Renal cortex interstitium (tissue), 11 donors: ENCODE data around the gene RAPGEF5. TPM values are rescaled to one million over a fixed set of nuclear protein-coding genes. Genes with fewer than 3 reads are reported as not detected.
A peak's percentile ranks its signal among the peaks of the same experiment; 100 is the strongest.

Source experiments
- DNase-seq, 11 donors: peaks; one replicate each; pipeline ENCODE4 v3.0.0-alpha.2; 2013; ENCODE audit warnings: low read depth in 9 of 11, low spot score in 4 of 11; ENCODE audit errors: extremely low read depth in 1 of 11
- polyA plus RNA-seq, 3 donors: library from polyadenylated mRNA; unstranded; fragments of 120-200 nt; gene quantifications; one replicate each; pipeline ENCODE4 v1.2.1, GENCODE V29; 2013; ENCODE audit not compliant: insufficient read length in 3 of 3

Gene RAPGEF5
- polyA plus RNA-seq, 3 donors: 36.1 to 47.0 (median 39.9) TPM

DNA sequence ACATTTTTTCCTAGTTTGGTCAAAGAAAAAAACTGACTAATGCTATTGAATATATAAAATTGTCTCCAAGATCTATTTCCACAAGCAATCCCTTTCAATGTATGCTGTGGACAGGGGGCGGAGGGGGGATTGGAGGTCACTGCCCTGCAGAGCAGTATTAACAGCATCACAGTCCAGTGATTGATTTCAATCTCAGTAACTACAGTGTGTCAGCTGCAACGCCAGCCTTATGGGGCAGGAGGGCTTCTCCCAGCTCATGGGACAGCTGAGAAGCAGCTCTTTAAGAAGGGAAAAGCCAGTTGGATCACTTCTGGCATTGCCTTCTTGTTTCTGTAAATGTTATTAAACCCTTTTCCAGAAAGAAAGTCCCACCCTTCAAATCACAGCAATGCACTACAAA lies 65.0 kb downstream of the RAPGEF5 start:
- no peak for DNase-seq

DNA sequence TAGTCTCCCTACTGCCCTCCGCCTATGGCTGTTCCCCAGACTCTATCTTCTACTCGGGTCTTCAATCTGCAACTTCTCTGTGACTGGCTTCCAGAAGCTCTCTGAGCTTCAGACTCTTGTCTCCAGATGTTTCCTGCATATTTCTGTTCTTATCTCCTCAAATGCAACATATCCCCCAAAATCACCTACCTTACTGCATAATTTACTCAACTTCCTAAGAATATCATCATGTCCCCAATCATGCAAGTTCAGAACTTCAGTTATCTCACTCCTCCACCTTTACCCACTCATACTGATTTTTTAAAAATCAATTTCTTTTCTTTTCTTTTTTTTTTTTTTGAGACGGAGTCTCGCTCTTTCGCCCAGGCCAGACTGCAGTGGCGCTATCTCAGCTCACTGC lies 68.8 kb downstream of the RAPGEF5 start:
- no peak for DNase-seq

DNA sequence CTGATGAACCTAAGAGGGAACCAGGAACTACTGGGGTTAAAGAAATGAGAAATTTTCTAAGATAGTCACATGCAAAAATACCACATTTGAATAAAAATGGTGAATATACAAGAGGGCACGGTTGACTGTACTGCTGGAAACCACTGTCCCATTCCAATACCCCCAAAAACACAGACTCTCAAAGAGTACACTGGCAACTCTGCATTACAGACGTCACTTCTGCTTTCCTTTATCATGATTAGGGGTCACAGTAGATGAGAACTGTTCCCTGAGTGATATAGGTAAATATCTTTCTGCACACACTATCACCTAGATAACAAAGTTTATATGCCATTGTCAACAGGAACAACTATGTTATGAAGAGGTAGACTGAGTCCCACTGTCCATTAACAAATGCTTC lies 69.5 kb downstream of the RAPGEF5 start:
- DNase-seq: no peak

DNA sequence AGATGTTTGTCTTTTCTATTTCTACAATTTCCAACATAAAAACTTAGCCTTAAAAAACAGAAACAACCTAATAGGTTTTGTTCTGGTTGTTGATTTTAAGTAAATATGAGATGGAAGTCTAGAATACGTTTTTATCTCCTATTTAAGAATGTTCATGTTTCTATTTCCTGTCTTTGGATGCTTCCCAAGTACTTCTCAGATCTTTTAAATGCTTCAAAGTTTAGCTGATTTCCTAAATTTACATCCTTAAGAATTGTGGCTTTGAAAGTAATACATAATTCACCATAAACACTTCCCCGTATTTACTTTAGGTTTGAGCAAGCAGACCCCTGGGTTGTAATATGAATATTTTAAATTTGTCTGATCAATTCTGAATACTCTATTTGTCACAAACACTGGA lies 70.5 kb downstream of the RAPGEF5 start:
- DNase-seq: no peak

DNA sequence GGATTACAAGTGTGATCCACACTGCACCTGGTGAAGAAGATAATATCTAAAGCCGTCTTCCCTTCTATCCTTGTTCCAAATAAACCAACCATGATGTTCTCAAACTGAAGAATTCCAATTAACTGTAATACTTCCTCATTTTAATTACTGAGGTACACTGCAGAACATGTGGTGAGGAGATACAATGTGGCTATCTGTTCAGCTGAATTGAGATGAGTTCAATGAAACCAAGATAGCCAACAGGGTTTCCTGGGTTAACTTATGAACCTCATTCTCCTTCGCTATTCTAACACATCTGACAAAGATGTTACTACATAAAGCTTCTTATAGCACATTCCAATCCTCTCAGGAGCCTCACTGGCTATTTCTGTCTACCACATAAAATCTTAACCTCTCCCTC lies 75.5 kb downstream of the RAPGEF5 start:
- no peak for DNase-seq

DNA sequence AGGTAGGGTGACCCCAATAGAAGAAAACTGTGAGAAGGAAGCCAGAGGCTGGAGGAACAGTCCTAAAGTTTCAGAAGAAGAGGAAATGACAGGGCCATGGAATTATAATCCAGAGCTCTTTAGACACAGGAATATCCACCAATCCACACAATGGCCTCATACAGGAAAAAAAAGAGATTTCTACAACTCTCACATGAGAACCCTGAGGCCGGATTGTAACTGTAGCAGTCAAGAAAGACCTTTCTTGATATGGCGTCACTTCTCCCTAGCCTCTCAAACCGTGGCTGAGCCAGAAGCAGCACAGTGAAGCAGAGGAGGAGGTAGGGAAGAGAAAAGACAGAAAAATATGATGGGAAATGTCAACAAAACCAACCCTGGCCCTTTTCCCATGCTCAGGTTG lies 76.9 kb downstream of the RAPGEF5 start:
- DNase-seq: no peak

DNA sequence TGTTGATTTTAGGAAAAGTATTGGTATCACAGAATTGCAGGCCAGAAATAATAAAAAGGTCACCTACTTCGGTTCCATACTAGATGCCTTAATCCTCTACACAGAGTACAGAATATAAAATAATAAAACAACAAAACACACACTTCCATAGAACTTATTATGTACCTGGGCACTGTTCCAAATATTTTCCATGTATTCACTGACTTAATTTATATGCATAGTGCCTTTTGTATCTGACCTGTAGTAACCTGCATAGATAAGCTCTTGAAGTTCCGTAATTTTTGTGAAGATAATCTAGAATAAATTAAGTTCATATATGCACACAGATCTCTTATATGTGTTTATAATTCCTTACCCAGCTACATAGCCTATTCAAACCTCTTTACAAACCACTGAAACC lies 78.3 kb downstream of the RAPGEF5 start:
- no peak for DNase-seq

DNA sequence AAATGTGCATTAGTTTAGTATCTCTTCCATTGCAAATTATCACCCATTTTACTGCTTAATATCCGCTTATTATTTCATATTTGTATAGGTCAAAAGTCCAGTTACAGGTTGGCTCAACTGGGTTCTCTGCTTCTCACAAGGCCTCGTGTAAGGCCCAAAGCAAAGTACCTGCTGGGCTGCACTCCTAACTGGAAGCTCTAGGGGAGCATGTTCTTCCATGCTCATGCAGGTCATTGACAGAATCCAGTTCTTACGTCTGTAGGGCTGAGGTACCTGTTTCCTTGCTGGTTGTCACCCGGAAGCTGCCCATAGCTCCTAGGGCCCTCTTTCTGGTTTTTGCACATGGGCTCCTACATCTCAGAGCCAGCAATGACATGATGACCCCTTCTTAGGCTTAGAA lies 79.6 kb downstream of the RAPGEF5 start:
- DNase-seq: no peak

DNA sequence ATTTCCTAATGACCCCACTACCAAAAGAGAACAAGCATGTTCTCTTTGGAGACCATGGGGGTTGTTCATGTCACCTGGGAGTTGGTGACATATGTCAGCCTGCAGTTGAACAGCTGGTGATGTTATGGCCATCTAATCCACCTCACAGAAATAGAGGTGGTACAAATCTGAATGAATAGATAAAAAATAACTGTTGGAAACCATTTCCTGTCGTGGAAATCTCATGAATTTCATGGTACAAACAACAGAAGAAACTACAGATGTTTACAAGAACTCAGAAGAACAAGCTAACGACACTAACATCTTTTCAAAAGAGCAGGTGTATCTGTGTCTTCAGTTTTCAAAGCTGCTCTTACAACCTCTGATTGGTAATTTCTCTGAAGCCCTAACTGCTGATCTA lies 81.3 kb downstream of the RAPGEF5 start:
- no peak for DNase-seq

DNA sequence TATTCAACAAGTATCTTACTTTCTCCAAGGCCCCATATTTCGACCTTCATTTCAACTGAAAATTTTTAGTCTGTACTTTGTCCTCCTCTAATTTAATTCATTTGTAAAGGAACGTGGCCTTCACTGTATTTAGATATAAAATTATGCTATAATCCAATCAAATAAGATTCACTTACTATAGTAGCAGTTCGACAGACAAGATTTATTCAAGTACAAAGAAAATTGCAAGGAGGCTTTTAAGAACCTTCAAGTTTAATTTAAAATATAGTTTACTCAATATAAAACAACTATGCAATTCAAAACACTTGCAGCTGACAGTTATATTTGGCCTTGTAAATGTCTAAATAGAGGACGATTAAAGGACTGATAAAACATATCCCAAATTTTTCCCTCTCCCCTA lies 85.6 kb downstream of the RAPGEF5 start:
- DNase-seq: no peak

DNA sequence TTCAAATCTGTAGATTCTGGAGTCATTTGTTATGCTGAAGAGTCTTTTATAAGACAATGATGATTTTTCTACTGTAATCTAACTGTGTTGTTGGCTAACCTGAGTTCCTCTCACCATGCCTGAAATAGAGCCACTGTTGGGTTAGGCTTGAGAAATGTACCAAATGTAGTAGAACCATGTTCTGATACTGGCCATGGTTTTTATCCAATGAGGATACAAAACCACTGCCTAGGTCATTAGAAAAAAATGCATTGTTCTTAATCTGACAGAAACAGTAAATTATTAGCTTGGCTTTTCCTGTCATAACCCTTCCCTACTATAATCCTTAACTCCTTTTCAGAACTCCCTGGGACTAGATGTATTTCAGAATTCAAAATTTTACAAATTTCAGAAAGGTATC lies 86.6 kb downstream of the RAPGEF5 start:
- DNase-seq: no peak

DNA sequence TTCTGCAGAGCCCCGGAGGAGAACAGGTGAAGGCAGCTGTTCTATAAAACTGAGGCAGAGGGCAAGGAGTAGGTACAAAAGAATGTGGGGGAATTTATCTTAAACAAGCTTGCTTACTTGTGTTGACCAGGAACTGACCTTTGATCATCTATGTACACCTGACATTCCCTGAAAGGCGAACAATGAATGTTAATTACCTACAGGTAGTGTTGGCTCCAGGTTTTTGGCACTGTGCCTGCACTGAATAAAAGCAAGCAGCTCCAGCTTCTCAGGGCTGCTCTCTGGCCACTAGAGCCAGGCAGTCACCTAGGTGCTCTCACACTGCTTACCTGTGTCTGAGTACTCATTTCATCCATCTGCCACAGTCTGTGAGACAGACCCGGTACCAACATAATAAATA lies 87.0 kb downstream of the RAPGEF5 start:
- DNase-seq: no peak

DNA sequence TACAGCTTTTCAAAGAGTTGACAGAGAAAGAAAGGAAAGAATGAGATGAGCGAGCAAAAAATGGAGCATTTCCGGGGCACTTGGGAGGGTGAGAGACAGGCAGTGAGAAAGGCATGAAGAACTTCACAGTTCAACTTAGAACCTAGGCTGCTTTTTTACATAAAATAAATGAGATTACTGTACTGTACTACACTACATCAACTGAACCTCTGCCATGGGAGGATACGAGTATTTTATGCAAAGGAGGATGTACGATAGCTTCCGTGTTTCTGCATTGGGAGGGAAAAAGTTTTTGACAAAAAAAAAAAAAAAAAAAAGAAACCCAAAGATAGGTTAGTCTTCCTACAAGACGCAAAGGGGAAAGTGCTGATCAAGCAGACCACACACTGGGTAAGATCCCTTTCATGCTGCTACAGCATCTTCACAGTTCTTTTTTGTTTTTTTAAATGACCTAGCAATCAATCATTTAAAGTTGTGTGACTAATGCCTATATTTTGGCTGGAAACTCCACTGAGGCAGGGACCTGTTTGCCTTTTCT lies 88.0 kb downstream of the RAPGEF5 start:
- no peak for DNase-seq

DNA sequence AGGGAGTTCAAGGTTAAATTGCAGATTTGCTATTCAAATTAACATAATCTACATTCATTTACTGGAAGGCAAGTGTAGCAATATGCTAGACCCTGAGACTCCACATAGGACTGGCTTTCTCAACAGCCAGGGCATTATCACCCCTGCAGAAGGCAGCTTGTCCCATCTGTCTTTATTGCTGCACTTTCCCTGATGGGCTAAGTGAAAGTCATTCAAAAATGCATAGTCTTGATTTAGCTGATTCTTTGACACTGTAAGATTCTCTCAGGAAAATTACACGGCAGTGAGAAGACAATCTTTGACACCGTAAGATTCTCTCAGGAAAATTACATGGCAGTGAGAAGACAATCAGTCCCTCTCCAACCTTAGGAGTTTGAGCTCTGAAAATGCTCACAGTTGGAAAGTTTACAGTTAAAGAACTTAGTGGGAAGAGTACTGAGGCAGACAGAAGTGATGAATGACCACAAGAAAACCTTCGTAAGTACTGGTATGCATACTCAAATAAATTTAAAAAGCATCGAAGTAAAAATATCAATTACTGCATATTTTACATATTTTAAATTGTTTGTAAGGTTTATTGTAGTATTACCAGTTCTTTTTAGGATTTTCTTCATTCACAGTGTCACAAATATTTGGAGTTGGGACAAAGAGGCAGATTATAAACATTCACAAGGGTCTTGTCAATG lies 88.9 kb downstream of the RAPGEF5 start:
- DNase-seq: no peak

DNA sequence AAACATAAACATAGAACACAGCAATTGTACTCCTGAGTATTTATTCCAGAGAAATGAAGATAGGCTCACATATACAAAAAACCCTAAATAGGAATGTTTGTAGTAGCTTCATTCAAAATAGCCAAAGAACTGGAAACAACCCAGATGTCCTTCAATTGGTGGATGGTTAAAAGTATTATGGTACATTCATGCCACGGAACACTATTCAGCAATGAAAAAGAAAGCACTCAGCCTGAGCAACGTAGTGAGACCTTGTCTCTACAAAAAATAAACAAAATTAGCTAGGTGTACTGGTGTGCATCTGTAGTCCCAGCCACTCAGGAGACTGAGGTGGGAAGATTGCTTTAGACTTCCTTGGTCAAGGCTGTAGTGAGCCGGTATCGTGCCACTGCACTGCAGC lies 94.4 kb downstream of the RAPGEF5 start:
- no peak for DNase-seq

DNA sequence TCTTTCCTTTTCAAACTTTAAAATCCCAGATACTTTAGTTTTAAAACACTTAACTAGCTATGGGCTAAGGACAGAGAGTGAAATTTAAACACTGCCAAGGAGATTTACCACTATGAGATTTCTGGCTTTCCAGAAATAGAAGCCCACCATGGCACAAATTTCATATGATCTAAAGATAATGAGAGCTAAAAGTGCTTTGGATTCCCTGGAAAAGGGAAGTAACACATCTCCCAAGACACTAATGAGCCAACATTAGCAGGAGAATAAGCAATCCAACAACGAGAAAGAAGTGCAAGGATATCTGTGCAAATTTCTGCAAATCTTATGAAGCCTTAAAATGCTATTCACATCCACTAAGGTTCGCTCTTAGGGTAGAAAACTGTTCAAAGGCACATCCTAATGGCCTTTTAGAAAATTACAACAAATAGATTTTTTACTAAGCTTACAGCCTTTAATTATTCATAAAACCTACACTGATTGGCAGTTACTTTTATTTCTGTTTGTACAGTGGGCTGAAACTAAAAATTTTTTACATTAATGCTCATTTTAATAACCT lies 100.3 kb downstream of the RAPGEF5 start:
- DNase-seq: no peak

DNA sequence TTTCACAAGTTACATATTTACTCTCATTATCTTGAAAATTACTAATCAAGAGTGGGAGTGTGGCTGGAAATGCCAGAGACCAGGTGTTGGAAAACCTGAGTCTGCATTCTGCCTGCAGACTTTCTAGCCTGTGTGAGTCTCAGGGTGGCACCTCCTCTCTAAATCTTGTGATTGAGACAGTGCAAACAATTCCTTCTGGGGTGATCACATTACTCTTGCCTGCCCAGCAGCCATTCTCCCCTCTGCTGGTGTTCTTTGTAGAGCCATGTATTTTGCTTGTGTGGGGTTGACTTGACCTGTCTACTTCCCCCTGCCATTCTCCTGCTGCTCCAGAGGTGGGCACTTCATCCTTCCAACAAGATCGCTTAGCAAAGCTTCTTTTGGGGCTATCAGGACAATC lies 101.1 kb downstream of the RAPGEF5 start:
- no peak for DNase-seq

DNA sequence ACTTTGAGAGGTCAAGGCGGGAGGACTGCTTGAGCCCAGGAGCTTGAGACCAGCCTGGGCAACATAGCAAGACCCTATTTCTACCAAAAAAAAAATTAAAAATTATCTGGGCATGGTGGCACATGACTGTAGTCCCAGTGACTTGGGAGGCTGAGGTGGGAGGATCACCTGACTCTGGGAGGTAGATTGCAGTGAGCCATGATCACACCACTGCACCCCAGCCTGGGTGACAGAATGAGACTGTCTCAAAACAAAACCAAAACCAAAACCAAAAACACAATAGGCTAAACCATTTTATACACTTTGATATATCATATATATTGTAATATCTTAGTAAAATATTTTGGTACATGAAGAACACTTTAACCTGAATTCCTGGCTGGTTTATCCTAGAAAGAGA lies 101.6 kb downstream of the RAPGEF5 start:
- DNase-seq: no peak

DNA sequence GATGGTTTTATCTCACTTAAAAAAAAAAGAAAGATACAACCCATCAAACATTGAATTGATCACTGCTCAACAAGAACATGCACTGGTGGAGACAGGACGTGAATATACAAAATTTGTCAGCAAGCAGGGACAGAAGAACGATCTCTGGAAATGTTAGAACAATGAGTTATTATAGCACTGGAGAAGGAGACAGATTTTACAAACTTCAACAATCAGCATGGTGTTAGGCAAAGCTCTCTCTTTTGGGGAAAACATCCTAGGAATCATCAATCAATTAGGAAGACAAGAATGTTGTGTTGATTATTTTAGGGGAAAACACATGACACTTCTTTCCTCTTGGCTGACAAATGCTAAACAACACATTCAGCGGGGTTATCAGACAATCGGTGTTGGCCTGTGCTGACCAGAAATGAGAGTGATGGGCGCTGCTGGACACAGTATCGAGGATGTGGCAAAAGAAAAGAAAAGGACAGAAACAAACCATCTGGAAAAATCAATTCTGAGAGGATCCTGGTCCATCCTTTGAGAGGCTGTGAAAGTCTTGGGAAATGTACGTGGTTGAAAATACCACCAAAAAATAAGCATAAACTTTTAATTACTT lies 103.9 kb downstream of the RAPGEF5 start:
- DNase-seq: no peak

DNA sequence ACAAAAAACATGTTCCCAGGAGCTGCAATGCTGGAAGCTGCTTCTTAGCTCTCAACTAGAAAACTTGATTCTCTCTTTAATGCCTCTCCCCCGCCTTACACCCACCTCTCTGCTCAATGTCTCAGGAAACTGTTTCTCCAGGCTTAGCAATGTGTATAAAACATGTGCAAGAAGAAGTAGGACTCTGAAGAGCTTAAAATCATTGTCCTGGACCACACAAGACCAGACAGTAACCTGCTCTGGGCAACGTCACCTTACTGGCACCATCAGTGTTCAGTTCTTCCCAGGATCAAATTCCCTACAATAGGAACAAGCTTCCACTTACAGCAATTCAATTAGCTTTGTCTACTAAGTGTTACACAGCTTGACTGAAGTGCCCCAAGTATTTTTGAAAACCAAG lies 104.9 kb downstream of the RAPGEF5 start:
- DNase-seq: peak in 2 of 11 donors; percentile 24 to 38

DNA sequence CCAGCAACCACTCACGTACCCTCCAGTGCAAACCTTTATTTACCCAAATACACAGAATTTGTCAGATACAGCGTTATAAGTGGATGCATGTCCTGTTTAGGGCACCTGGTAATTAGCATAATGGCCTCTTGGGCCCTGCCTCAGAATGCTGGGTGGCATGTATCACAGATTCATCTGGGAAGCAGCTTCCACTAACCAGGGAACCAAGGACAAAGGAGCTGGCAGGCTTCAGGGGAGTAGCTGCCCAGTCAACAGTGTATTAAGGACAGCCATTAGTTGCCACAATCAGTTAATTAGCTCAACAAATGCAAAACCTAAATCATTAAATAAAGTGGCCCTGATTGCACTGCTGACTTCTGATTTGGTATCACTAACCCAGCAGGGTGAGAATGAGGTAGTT lies 105.7 kb downstream of the RAPGEF5 start:
- no peak for DNase-seq
